Colonic mucosa (tissue), 4 donors: Measurements from ENCODE around the gene SNHG17. TPM values are rescaled to one million over a fixed set of nuclear protein-coding genes. Genes with fewer than 3 reads are reported as not detected.

Experiments
- DNase-seq: peaks from one replicate; pipeline ENCODE4 v3.0.0-alpha.2; 2020
- H3K27ac ChIP-seq: fragments of 200-600 bp; one replicate; pipeline ENCODE4 v1.8.0; 2021
- H3K27me3 ChIP-seq: fragments of 200-600 bp; one replicate; pipeline ENCODE4 v1.8.0; 2021
- H3K36me3 ChIP-seq: fragments of 200-600 bp; one replicate; pipeline ENCODE4 v1.8.0; 2021
- H3K4me1 ChIP-seq: fragments of 200-600 bp; one replicate; pipeline ENCODE4 v1.8.0; 2021; ENCODE audit warnings: mild to moderate bottlenecking
- H3K4me3 ChIP-seq: fragments of 200-600 bp; one replicate; pipeline ENCODE4 v1.8.0; 2021
- H3K9ac ChIP-seq, 2 donors: one replicate each; pipeline ENCODE4 v1.7.0; 2013; ENCODE audit warnings: control low read depth in 2 of 2, low read depth in 2 of 2, low read length in 2 of 2
- H3K9me3 ChIP-seq: fragments of 200-600 bp; one replicate; pipeline ENCODE4 v1.8.0; 2021
- CTCF ChIP-seq: fragments of 200-600 bp; IDR thresholded peaks from one replicate; pipeline ENCODE4 v1.8.0; 2022; ENCODE audit warnings: antibody characterized with exemption, mild to moderate bottlenecking
- intact Hi-C: fragments of 100-400 bp; cut with DNase I; formaldehyde crosslinking; loops from one replicate; pipeline ENCODE4 v1.14.1; 2022
- total RNA-seq, 2 donors: library from RNA; stranded (reverse); fragmentation: NEBNext Ultra II Directional in 1 of 2; extraction: Animal tissue kit (Norgen Biotek cat#: 25700) in 1 of 2; gene quantifications; one replicate each; pipeline ENCODE4 v1.2.1, GENCODE V29; 2021
- donor health status: healthy.
- donor health status: DM: no; HTN: no; CAD: no.
- donor health status: DM: no; HTN: no; CAD: no.

The SNHG17 gene
- total RNA-seq = 10 to 100 TPM; 21.8 to 36.4 TPM

- peak; percentile 90 for DNase-seq
- H3K36me3 ChIP-seq = peaks cover 3% of the 10 kb centered on the region
- H3K27ac ChIP-seq = peak within 1 kb of the TSS; percentile 77
- H3K4me1 ChIP-seq = peaks cover 9% of the 10 kb centered on the region
- intact Hi-C loops = no loop called here
- peak within 1 kb of the TSS; percentile 94 for H3K4me3 ChIP-seq
- no peaks in the 10 kb centered on the region for H3K27me3 ChIP-seq
- TF ChIP-seq CTCF = peak; percentile 99
- peak within 1 kb of the TSS; percentile 89 to 90 for H3K9ac ChIP-seq
- no peaks in the 10 kb centered on the region for H3K9me3 ChIP-seq
These were observed at the start of gene SNHG17 for GRCh38 chr20:38434770-38435554. SNHG17 (minus strand) TSS chr20:38435328.

- intact Hi-C loops = no loop called here
- DNase-seq = no peak
- no peak overlapping the region for H3K4me3 ChIP-seq
- H3K27me3 ChIP-seq = no peaks in the 10 kb centered on the region
- no peaks in the 10 kb centered on the region for H3K9me3 ChIP-seq
- no peak overlapping the region for H3K27ac ChIP-seq
- no peak for TF ChIP-seq CTCF
- H3K4me1 ChIP-seq = peaks cover under 1% of the 10 kb centered on the region
- no peaks in the 10 kb centered on the region for H3K36me3 ChIP-seq
- H3K9ac ChIP-seq = no peak overlapping the region
These were observed 44.5 kb upstream of the SNHG17 start for GRCh38 chr20:38479596-38479995.

GRCh38 chr20:38477747-38478146 is 42.6 kb upstream of the SNHG17 start:
- Histone ChIP-seq H3K4me1 (peaks cover 12% of the 10 kb centered on the region), H3K36me3 (no peaks in the 10 kb centered on the region), H3K9me3 (no peaks in the 10 kb centered on the region), H3K27ac (no peak overlapping the region), H3K4me3 (no peak overlapping the region), H3K9ac (no peak overlapping the region), H3K27me3 (no peaks in the 10 kb centered on the region)
- DNase-seq = no peak
- no peak for TF ChIP-seq CTCF
- intact Hi-C loops = no loop called here

- peak overlapping the region; percentile 69 to 94 for H3K9ac ChIP-seq
- H3K36me3 ChIP-seq = no peaks in the 10 kb centered on the region
- peak overlapping the region; percentile 92 for H3K27ac ChIP-seq
- no peaks in the 10 kb centered on the region for H3K27me3 ChIP-seq
- intact Hi-C loops = no loop called here
- H3K9me3 ChIP-seq = no peaks in the 10 kb centered on the region
- no peak for TF ChIP-seq CTCF
- peaks cover 12% of the 10 kb centered on the region for H3K4me1 ChIP-seq
- peak overlapping the region; percentile 69 for H3K4me3 ChIP-seq
- no peak for DNase-seq
These were observed 38.3 kb upstream of the SNHG17 start for GRCh38 chr20:38473367-38473795.

GRCh38 chr20:38472513-38473366 is 37.6 kb upstream of the SNHG17 start, which contains the start of gene RALGAPB:
RALGAPB (plus strand) TSS chr20:38472843; CDS start chr20:38488433, 15,590 bp downstream.
- intact Hi-C loops = no loop called here
- H3K9ac ChIP-seq = peak within 1 kb of the TSS; percentile 69 to 94
- H3K27me3 ChIP-seq = no peaks in the 10 kb centered on the region

More at GRCh38 chr20:38472513-38473366, 37.6 kb upstream of the SNHG17 start, which contains the start of gene RALGAPB:
- H3K27ac ChIP-seq = peak within 1 kb of the TSS; percentile 92
- no peak for TF ChIP-seq CTCF
- H3K4me1 ChIP-seq = peaks cover 12% of the 10 kb centered on the region
- H3K9me3 ChIP-seq = no peaks in the 10 kb centered on the region
- peak; percentile 99 for DNase-seq
- H3K4me3 ChIP-seq = peak within 1 kb of the TSS; percentile 69
- no peaks in the 10 kb centered on the region for H3K36me3 ChIP-seq
